Measurements from ENCODE around the gene DLGAP4. TPM values are rescaled to one million over a fixed set of nuclear protein-coding genes. Genes with fewer than 3 reads are reported as not detected.

DLGAP4 gene
- total RNA-seq, 1 experiment from 2014 or later: 80.3 TPM

DNA sequence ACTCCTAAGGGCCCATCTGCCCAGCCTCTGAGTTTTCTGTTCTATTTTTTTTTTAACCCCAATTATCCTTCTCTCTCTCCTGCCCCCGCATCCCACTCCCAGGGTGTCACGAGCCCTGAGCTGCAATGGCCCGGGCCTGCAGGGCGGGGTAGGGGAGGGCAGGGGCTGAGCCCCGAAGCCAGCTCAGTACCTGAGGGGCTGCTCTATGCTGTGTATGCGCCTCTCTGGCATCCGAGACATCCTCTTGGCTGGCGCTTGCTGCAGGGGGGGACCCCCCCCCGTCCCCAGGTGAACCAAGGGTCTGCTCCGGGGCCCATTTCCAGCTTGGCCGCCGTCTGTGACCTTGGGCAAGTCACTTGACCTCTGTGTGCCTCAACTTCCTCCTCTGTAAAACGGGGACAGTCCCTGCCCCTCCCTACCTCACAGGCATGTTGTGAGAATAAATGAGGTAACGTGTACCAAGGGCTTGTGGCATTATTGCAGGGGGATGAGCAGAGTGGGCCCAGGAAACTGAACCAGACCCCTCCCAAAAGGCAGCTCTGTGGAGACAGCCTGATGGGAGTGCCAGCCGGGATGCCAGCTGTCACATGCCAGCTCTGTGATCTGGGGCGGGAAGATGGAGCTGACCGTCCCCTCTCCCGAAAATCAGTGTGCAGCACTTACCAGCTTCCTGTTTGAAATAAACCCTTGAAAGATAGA is 222.2 kb downstream of the DLGAP4 start:
- CTCF ChIA-PET: interaction anchor here (0.6 to 1.0 kb wide), 3 partner anchors 281 to 576 kb away, joined by 3 read pairs; no protein-coding TSS in a partner anchor
- POLR2A ChIA-PET: no interaction called here

DNA sequence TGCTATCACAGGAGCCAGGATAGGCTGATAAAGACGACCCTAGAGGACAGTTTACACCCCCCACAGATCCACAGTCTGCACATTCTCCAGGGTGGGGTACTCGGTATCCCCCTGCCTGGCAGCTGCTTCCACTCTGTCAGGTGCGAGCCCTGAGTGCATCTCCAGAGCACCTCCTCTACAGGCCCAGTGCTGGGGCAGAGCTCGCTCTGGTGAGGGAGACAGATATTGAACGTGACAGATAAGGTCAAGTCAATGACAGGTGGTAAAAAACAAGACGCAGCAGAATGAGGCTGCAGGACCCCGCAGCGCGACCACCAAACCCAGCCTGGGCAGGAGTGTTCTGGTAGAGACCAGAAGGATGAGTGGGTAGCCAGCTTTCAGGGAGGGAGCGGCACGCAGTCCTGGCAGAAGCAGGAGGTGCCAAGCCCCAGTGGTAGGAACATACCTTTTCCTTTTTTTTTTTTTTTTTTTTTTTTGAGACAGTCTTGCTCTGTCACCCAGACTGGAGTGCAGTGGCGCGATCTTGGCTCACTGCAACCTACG is 222.8 kb downstream of the DLGAP4 start:
- intact Hi-C loops (cut with micrococcal nuclease): no loop called here
- Mint-ChIP-seq H3K36me3 (ENCODE audit: insufficient read depth, unreplicated experiment) (peaks cover 42% of the 10 kb centered on the region), H3K9me3 (ENCODE audit: unreplicated experiment) (no peaks in the 10 kb centered on the region), H3K27ac (ENCODE audit: low read depth, unreplicated experiment) (no peak overlapping the region), H3K27me3 (ENCODE audit: insufficient read depth, unreplicated experiment) (no peaks in the 10 kb centered on the region), H3K4me3 (ENCODE audit: unreplicated experiment) (no peak overlapping the region), H3K4me1 (ENCODE audit: insufficient read depth, unreplicated experiment) (no peaks in the 10 kb centered on the region)
- POLR2A ChIA-PET: no interaction called here
- TF ChIP-seq, protein P1, sequence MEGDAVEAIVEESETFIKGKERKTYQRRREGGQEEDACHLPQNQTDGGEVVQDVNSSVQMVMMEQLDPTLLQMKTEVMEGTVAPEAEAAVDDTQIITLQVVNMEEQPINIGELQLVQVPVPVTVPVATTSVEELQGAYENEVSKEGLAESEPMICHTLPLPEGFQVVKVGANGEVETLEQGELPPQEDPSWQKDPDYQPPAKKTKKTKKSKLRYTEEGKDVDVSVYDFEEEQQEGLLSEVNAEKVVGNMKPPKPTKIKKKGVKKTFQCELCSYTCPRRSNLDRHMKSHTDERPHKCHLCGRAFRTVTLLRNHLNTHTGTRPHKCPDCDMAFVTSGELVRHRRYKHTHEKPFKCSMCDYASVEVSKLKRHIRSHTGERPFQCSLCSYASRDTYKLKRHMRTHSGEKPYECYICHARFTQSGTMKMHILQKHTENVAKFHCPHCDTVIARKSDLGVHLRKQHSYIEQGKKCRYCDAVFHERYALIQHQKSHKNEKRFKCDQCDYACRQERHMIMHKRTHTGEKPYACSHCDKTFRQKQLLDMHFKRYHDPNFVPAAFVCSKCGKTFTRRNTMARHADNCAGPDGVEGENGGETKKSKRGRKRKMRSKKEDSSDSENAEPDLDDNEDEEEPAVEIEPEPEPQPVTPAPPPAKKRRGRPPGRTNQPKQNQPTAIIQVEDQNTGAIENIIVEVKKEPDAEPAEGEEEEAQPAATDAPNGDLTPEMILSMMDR (IDR thresholded peaks at IDR 0.05; ENCODE audit: unreplicated experiment): no peak
- no peak for DNase-seq (ENCODE audit: unreplicated experiment)
- CTCF ChIA-PET: interaction anchor here (0.7 to 1.0 kb wide), 4 partner anchors 37 to 392 kb away, joined by 3 read pairs; no protein-coding TSS in a partner anchor
- no TSS peak for BruUV-seq (replicated peaks)

More for the DNA sequence above, 222.2 kb downstream of the DLGAP4 start:
- H3K4me3 Mint-ChIP-seq (ENCODE audit: unreplicated experiment): no peak overlapping the region
- intact Hi-C loops (cut with micrococcal nuclease): no loop called here
- TF ChIP-seq, protein P1 (IDR thresholded peaks at IDR 0.05; ENCODE audit: unreplicated experiment): no peak
- no TSS peak for BruUV-seq (replicated peaks)
- H3K27me3 Mint-ChIP-seq (ENCODE audit: insufficient read depth, unreplicated experiment): no peaks in the 10 kb centered on the region
- no peak for DNase-seq (ENCODE audit: unreplicated experiment)
- no peaks in the 10 kb centered on the region for H3K9me3 Mint-ChIP-seq (ENCODE audit: unreplicated experiment)
- H3K36me3 Mint-ChIP-seq (ENCODE audit: insufficient read depth, unreplicated experiment): peaks cover 47% of the 10 kb centered on the region
- H3K27ac Mint-ChIP-seq (ENCODE audit: low read depth, unreplicated experiment): no peak overlapping the region
- H3K4me1 Mint-ChIP-seq (ENCODE audit: insufficient read depth, unreplicated experiment): no peaks in the 10 kb centered on the region

DNA sequence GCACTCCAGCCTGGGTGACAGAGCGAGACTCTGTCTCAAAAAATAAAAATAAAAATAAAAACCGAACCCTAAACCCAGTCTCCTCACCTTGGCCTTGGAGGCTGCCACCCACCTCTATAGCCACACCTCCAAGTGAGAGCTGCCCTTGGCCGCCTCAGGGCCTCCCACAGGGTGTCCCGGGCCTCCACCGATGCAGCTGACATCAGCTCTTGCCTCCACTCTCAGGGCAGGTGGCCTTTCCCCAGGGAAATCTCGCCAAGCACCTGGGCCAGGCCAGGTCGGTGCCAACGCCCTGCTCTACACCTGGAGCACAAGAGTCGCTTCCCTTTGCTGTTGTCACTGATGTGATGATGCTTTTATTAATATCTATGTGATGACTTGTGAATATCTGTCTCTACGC is 226.2 kb downstream of the DLGAP4 start:
- no TSS peak for BruUV-seq (replicated peaks)
- H3K36me3 Mint-ChIP-seq (ENCODE audit: insufficient read depth, unreplicated experiment): peaks cover 12% of the 10 kb centered on the region
- TF ChIP-seq, protein P1 (IDR thresholded peaks at IDR 0.05; ENCODE audit: unreplicated experiment): no peak
- H3K4me1 Mint-ChIP-seq (ENCODE audit: insufficient read depth, unreplicated experiment): no peaks in the 10 kb centered on the region
- no peak overlapping the region for H3K4me3 Mint-ChIP-seq (ENCODE audit: unreplicated experiment)
- intact Hi-C loops (cut with micrococcal nuclease): no loop called here
- H3K9me3 Mint-ChIP-seq (ENCODE audit: unreplicated experiment): no peaks in the 10 kb centered on the region
- no peak overlapping the region for H3K27ac Mint-ChIP-seq (ENCODE audit: low read depth, unreplicated experiment)
- ChIA-PET POLR2A (interaction anchor here (1.1 kb wide), 1 partner anchor 9 kb away, joined by 3 read pairs; no protein-coding TSS in a partner anchor), CTCF (interaction anchor here (0.6 to 1.0 kb wide), 3 partner anchors 18 to 330 kb away, joined by 3 to 5 read pairs (median 3); no protein-coding TSS in a partner anchor)
- no peak for DNase-seq (ENCODE audit: unreplicated experiment)
- H3K27me3 Mint-ChIP-seq (ENCODE audit: insufficient read depth, unreplicated experiment): no peaks in the 10 kb centered on the region

DNA sequence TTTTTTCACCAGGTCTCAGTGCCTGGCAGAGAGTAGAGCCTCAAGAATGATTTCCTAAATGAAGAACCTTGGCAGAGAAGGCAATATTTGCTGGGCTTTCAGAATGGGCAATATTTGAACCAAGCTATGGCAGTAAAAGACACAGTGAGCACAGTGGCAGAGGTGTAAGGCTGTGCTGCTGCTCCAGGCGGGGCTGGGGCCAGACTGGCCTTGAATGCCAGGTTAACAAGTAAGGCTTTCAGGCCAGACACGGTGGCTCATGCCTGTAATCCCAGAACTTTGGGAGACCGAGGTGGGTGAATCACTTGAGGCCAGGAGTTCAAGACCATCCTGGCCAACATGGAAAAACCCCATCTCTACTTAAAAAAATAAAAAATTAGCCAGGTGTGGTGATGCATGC is 226.7 kb downstream of the DLGAP4 start:
- intact Hi-C loops (cut with micrococcal nuclease): no loop called here
- Mint-ChIP-seq H3K36me3 (ENCODE audit: insufficient read depth, unreplicated experiment) (peaks cover 8% of the 10 kb centered on the region), H3K4me1 (ENCODE audit: insufficient read depth, unreplicated experiment) (no peaks in the 10 kb centered on the region), H3K4me3 (ENCODE audit: unreplicated experiment) (no peak overlapping the region), H3K9me3 (ENCODE audit: unreplicated experiment) (no peaks in the 10 kb centered on the region), H3K27me3 (ENCODE audit: insufficient read depth, unreplicated experiment) (no peaks in the 10 kb centered on the region), H3K27ac (ENCODE audit: low read depth, unreplicated experiment) (no peak overlapping the region)
- DNase-seq (ENCODE audit: unreplicated experiment): no peak
- ChIA-PET CTCF (interaction anchor here (1.0 kb wide), 1 partner anchor 17 kb away, joined by 3 read pairs; no protein-coding TSS in a partner anchor), POLR2A (interaction anchor here (1.1 kb wide), 1 partner anchor 10 kb away, joined by 3 read pairs; no protein-coding TSS in a partner anchor)
- BruUV-seq (replicated peaks): no TSS peak
- TF ChIP-seq, protein P1 (IDR thresholded peaks at IDR 0.05; ENCODE audit: unreplicated experiment): no peak
